H1 (cell line): Measurements from ENCODE around the gene MRM1. TPM values are rescaled to one million over a fixed set of nuclear protein-coding genes. Genes with fewer than 3 reads are reported as not detected.
A peak's percentile ranks its signal among the peaks of the same experiment; 100 is the strongest.

Experiments
- CTCF ChIA-PET: fragments of 300-600 bp; sonication (Branson Sonifier 250); formaldehyde crosslinking; loops from one replicate; lab custom pipeline; 2021; ENCODE audit not compliant: partially characterized antibody; lab: Charles Lee
- POLR2A ChIA-PET: fragments of 300-600 bp; sonication (Branson Sonifier 250); formaldehyde crosslinking; loops from one replicate; lab custom pipeline; 2021; ENCODE audit warnings: inconsistent platforms; ENCODE audit not compliant: partially characterized antibody; lab: Charles Lee
- DNase-seq, 2 experiments: peaks; one replicate each; pipeline versions ENCODE4 v3.0.0 to v3.0.0-alpha.2; 2010 to 2022; ENCODE audit warnings: low spot score in 2 of 2, low read depth in 1 of 2, mixed read lengths in 1 of 2
- FAIRE-seq: peaks from 2 replicates; lab custom pipeline; 2011; peaks lifted over from hg19 to GRCh38; lab: Jason Lieb, UNC
- H2AFZ ChIP-seq: 2 replicates; pipeline ENCODE4 v1.8.1; 2012; ENCODE audit warnings: low read length, inconsistent platforms
- H2AK5ac ChIP-seq: 2 replicates; pipeline ENCODE4 v1.6.1; 2013; ENCODE audit warnings: low read depth, low read length
- H2BK120ac ChIP-seq: replicated peaks from 2 replicates; pipeline ENCODE3; 2013; ENCODE audit warnings: low read depth, low read length, inconsistent platforms
- H2BK12ac ChIP-seq: 2 replicates; pipeline ENCODE4 v1.6.1; 2013; ENCODE audit warnings: low read depth, low read length
- H2BK15ac ChIP-seq: 2 replicates; pipeline ENCODE4 v1.6.1; 2013; ENCODE audit warnings: low read length
- H2BK20ac ChIP-seq: 2 replicates; pipeline ENCODE4 v1.6.1; 2013; ENCODE audit warnings: low read length
- H2BK5ac ChIP-seq: 2 replicates; pipeline ENCODE4 v1.6.1; 2013; ENCODE audit warnings: low read depth, low read length
- H3K14ac ChIP-seq: 2 replicates; pipeline ENCODE4 v1.6.1; 2013; ENCODE audit warnings: inconsistent platforms; ENCODE audit not compliant: insufficient read length
- H3K18ac ChIP-seq: 2 replicates; pipeline ENCODE4 v1.6.1; 2013; ENCODE audit warnings: low read length; ENCODE audit errors: extremely low read depth
- H3K23ac ChIP-seq: 2 replicates; pipeline ENCODE4 v1.6.1; 2013; ENCODE audit warnings: inconsistent platforms; ENCODE audit not compliant: insufficient read length
- H3K23me2 ChIP-seq: 2 replicates; pipeline ENCODE4 v1.6.1; 2013; ENCODE audit warnings: low read depth, low read length
- H3K27ac ChIP-seq: 2 replicates; pipeline ENCODE4 v1.6.1; 2011; ENCODE audit warnings: low read depth, low read length, inconsistent platforms
- H3K27me3 ChIP-seq, 4 experiments: replicated peaks in 1 of 4; 1 replicate in 1 of 4; 2 replicates in 3 of 4; pipeline versions ENCODE4 v1.6.1 to v1.8.1; 2011 to 2013; ENCODE audit warnings: low read length in 3 of 4, mild to moderate bottlenecking in 3 of 4, inconsistent platforms in 2 of 4, mixed read lengths in 2 of 4, moderate library complexity in 1 of 4; ENCODE audit not compliant: control insufficient read depth in 3 of 4, insufficient read depth in 3 of 4; ENCODE audit errors: extremely low read depth in 1 of 4
- H3K36me3 ChIP-seq, 4 experiments: 2 replicates each; pipeline versions ENCODE4 v1.6.1 to v1.8.1; 2011 to 2013; ENCODE audit warnings: mild to moderate bottlenecking in 4 of 4, low read length in 3 of 4, moderate library complexity in 2 of 4, control low read depth in 1 of 4, inconsistent platforms in 1 of 4; ENCODE audit not compliant: insufficient read depth in 4 of 4, control insufficient read depth in 2 of 4
- H3K4ac ChIP-seq: replicated peaks from 2 replicates; pipeline ENCODE3; 2013; ENCODE audit warnings: low read length, low read depth, mixed read lengths, inconsistent platforms; ENCODE audit not compliant: insufficient read length
- H3K4me1 ChIP-seq, 4 experiments: replicated peaks in 1 of 4; 1 replicate in 1 of 4; 2 replicates in 3 of 4; pipeline versions ENCODE4 v1.6.1 to v1.8.1; 2011 to 2013; ENCODE audit warnings: low read length in 3 of 4, inconsistent platforms in 2 of 4, mixed read lengths in 1 of 4; ENCODE audit not compliant: insufficient read depth in 4 of 4, control insufficient read depth in 3 of 4
- H3K4me2 ChIP-seq, 2 experiments: 2 replicates each; pipeline versions ENCODE4 v1.6.1 to v1.8.1; 2011 to 2013; ENCODE audit warnings: low read depth in 2 of 2, low read length in 2 of 2, control low read depth in 1 of 2, inconsistent platforms in 1 of 2, mild to moderate bottlenecking in 1 of 2; ENCODE audit not compliant: insufficient read depth in 1 of 2
- H3K4me3 ChIP-seq, 4 experiments: fragments of 200-600, 300-600 bp in 1 of 4; sonication (generic), shearing (Covaris generic), sonication (Bioruptor Twin) in 1 of 4; 2 replicates each; pipeline versions ENCODE4 v1.5.1 to v1.8.1; 2011 to 2016; ENCODE audit warnings: low read length in 4 of 4, low read depth in 3 of 4, control low read depth in 2 of 4, inconsistent platforms in 2 of 4, mild to moderate bottlenecking in 2 of 4, mixed read lengths in 1 of 4, moderate library complexity in 1 of 4; ENCODE audit not compliant: insufficient read depth in 2 of 4; ENCODE audit errors: extremely low read depth in 1 of 4
- H3K56ac ChIP-seq: replicated peaks from 2 replicates; pipeline ENCODE3; 2013; ENCODE audit warnings: low read depth, mild to moderate bottlenecking, mixed read lengths, low read length, inconsistent platforms; ENCODE audit not compliant: insufficient read length
- H3K79me1 ChIP-seq: 2 replicates; pipeline ENCODE4 v1.6.1; 2013; ENCODE audit warnings: low read depth, low read length, control low read depth
- H3K79me2 ChIP-seq, 2 experiments: 2 replicates each; pipeline versions ENCODE4 v1.6.1 to v1.8.1; 2012 to 2013; ENCODE audit warnings: low read length in 2 of 2, mild to moderate bottlenecking in 2 of 2, inconsistent platforms in 1 of 2; ENCODE audit not compliant: insufficient read depth in 2 of 2, control insufficient read depth in 1 of 2
- H3K9ac ChIP-seq, 4 experiments: replicated peaks in 1 of 4; 1 replicate in 1 of 4; 2 replicates in 3 of 4; pipeline versions ENCODE4 v1.6.1 to v1.8.1; 2011 to 2013; ENCODE audit warnings: low read depth in 3 of 4, low read length in 3 of 4, control low read depth in 2 of 4, mild to moderate bottlenecking in 2 of 4, moderate library complexity in 2 of 4, inconsistent platforms in 1 of 4; ENCODE audit errors: extremely low read depth in 1 of 4
- H3K9me3 ChIP-seq, 2 experiments: 2 replicates each; pipeline versions ENCODE4 v1.6.1 to v1.8.1; 2012 to 2013; ENCODE audit warnings: mild to moderate bottlenecking in 2 of 2, moderate library complexity in 2 of 2, control low read depth in 1 of 2, inconsistent platforms in 1 of 2, low read depth in 1 of 2, low read length in 1 of 2, mixed read lengths in 1 of 2; ENCODE audit not compliant: insufficient read depth in 2 of 2
- H4K20me1 ChIP-seq, 2 experiments: replicated peaks in 1 of 2; 2 replicates each; pipeline versions ENCODE3 to v1.8.1; 2011 to 2013; ENCODE audit warnings: inconsistent platforms in 2 of 2, low read length in 2 of 2, mild to moderate bottlenecking in 1 of 2; ENCODE audit not compliant: insufficient read depth in 2 of 2, control insufficient read depth in 1 of 2
- H4K5ac ChIP-seq: 2 replicates; pipeline ENCODE4 v1.6.1; 2013; ENCODE audit warnings: low read length, low read depth, mixed read lengths, inconsistent platforms; ENCODE audit not compliant: insufficient read length
- H4K8ac ChIP-seq: 2 replicates; pipeline ENCODE4 v1.8.0; 2013; ENCODE audit warnings: mild to moderate bottlenecking, moderate library complexity, low read length, inconsistent platforms; ENCODE audit not compliant: insufficient read depth; ENCODE audit errors: extremely low read depth
- H4K91ac ChIP-seq: replicated peaks from 2 replicates; pipeline ENCODE3; 2013; ENCODE audit warnings: low read length, mixed read lengths, inconsistent platforms; ENCODE audit not compliant: insufficient read length
- BRCA1 ChIP-seq: IDR thresholded peaks from 2 replicates; pipeline ENCODE4 v1.6.1; 2012; ENCODE audit warnings: low read depth, low read length, improper control_type of control experiment
- CHD2 ChIP-seq: IDR thresholded peaks from 2 replicates; pipeline ENCODE4 v1.6.1; 2012; ENCODE audit warnings: low read length, improper control_type of control experiment
- FOSL1 ChIP-seq: IDR thresholded peaks from 2 replicates; pipeline ENCODE4 v1.6.1; 2011; ENCODE audit warnings: mild to moderate bottlenecking, low read depth, low read length, moderate library complexity; ENCODE audit not compliant: insufficient read depth
- GTF2F1 ChIP-seq: IDR thresholded peaks from 2 replicates; pipeline ENCODE4 v1.6.1; 2012; ENCODE audit warnings: low read depth, low read length, improper control_type of control experiment, borderline replicate concordance
- MAFK ChIP-seq: IDR thresholded peaks from 2 replicates; pipeline ENCODE4 v1.6.1; 2012; ENCODE audit warnings: low read depth, mild to moderate bottlenecking, improper control_type of control experiment, low read length
- NRF1 ChIP-seq: IDR thresholded peaks from 2 replicates; pipeline ENCODE4 v1.6.1; 2011; ENCODE audit warnings: mild to moderate bottlenecking, low read depth, low read length, improper control_type of control experiment
- POLR2A ChIP-seq, 2 experiments: IDR thresholded peaks; 1 replicate in 1 of 2; 2 replicates in 1 of 2; pipeline ENCODE4 v1.6.1; 2011; ENCODE audit warnings: low read depth in 2 of 2, low read length in 2 of 2, mild to moderate bottlenecking in 2 of 2; ENCODE audit errors: control extremely low read depth in 1 of 2
- RBBP5 ChIP-seq: IDR thresholded peaks from 2 replicates; pipeline ENCODE4 v1.7.1; 2012; ENCODE audit warnings: low read depth, mild to moderate bottlenecking, inconsistent platforms, low read length, moderate library complexity, borderline replicate concordance
- SP1 ChIP-seq: IDR thresholded peaks from 2 replicates; pipeline ENCODE4 v1.6.1; 2011; ENCODE audit warnings: low read depth, low read length
- TCF12 ChIP-seq: IDR thresholded peaks from 2 replicates; pipeline ENCODE4 v1.6.1; 2011; ENCODE audit warnings: low read depth, mild to moderate bottlenecking, low read length
- ZNF274 ChIP-seq: IDR thresholded peaks from 2 replicates; pipeline ENCODE4 v1.7.0; 2012; ENCODE audit warnings: low read length, borderline replicate concordance; ENCODE audit errors: extremely low read depth
- WGBS, 2 experiments: shearing (Covaris generic) in 1 of 2; methylation state at CpG; one replicate each; pipeline versions ENCODE4 v1.1.6 to v1.1.7; 2013 to 2015; ENCODE audit warnings: low lambda C conversion rate in 2 of 2, mixed read lengths in 2 of 2, inconsistent platforms in 1 of 2, low coverage in 1 of 2, missing lambda C conversion rate in 1 of 2; ENCODE audit not compliant: insufficient replicate concordance in 2 of 2, insufficient coverage in 1 of 2, insufficient read length in 1 of 2; ENCODE audit errors: extremely low coverage in 1 of 2, missing lambda C conversion rate in 1 of 2; 5-methylcytosine and 5-hydroxymethylcytosine counted together
- polyA plus RNA-seq, 7 experiments: library from polyadenylated mRNA; depleted of rRNA in 3 of 7; stranded (reverse) in 5 of 7; unstranded in 2 of 7; fragments of >200 nt in 5 of 7; fragments of 200-250 nt in 2 of 7; gene quantifications; 1 replicate in 5 of 7; 2 replicates in 1 of 7; 4 replicates in 1 of 7; pipeline versions ENCODE4 v1.2.1 to v1.2.3, GENCODE V29; 2011 to 2013; ENCODE audit warnings: missing spikeins in 2 of 7, mixed read lengths in 2 of 7
- total RNA-seq: library from RNA; stranded (reverse); fragmentation: NEBNext Ultra II Directional; extraction: Animal tissue kit (Norgen Biotek cat#: 25700); gene quantifications from 2 replicates; pipeline ENCODE4 v1.2.1, GENCODE V29; 2021
- TF ChIP-seq, protein P1 (sequence below): IDR thresholded peaks from 2 replicates; pipeline ENCODE4 v1.6.1; 2012; ENCODE audit warnings: inconsistent platforms
- TF ChIP-seq, protein P2 (sequence below): IDR thresholded peaks from 2 replicates; pipeline ENCODE4 v1.6.1; 2011; ENCODE audit warnings: low read length, improper control_type of control experiment

MRM1 gene
- total and polyA plus RNA-seq, 2 of the 8 experiments (the other 6 are each of a cell fraction or from before 2014, with no cell fraction given) = 9.9 to 11.2 TPM

DNA sequence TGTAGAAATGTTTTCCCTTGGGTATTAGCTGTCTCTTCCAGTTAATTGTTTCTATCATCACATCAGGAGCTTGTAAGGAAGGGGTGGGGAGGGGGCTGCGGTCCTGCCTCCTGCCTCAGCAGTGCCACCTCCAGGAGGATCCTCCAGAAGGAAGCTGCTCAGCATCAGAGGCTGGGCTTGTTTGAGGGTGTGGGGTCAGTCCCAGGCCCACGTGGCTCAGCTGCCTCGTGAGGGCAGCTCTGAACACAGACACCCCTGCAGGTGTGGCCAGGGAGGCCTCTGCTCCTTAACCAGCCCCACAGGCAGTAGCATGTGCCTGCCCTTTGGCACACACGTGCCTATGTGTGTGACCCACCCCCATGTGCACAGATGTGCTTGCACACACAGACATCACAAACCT, 46.3 kb downstream of the MRM1 start:
- WGBS, 2 experiments = 36% methylated on average over 4 of the region's 4 CpGs; no CpG with 5 or more reads in 1 of the 2 experiments
- Histone ChIP-seq H2BK5ac (no peak overlapping the region), H4K20me1 (no peaks in the 10 kb centered on the region), H2BK20ac (no peak overlapping the region), H3K27ac (no peak overlapping the region), H2AFZ (no peak overlapping the region), H2BK120ac (no peak overlapping the region), H3K4me1 (peaks cover 2 to 9% (median 5%) of the 10 kb centered on the region in 4 experiments; a peak in 6 of 7 replicates), H3K79me1 (no peaks in the 10 kb centered on the region), H3K18ac (no peak overlapping the region; the same call in 1 of the 2 replicates), H3K56ac (no peak overlapping the region), H2BK12ac (peak overlapping the region; percentile 60; the same call in 1 of the 2 replicates), H3K9me3 (no peaks in the 10 kb centered on the region), H3K79me2 (no peaks in the 10 kb centered on the region), H3K36me3 (no peaks in the 10 kb centered on the region), H4K5ac (no peak overlapping the region), H3K14ac (no peak overlapping the region), H3K9ac (no peak overlapping the region), H3K23ac (no peak overlapping the region), H3K4me3 (no peak overlapping the region), H2BK15ac (0 out of 2 replicates have a peak overlapping the region, but pooled peaks have one; percentile 12), H3K4me2 (no peak overlapping the region), H3K27me3 (peaks cover 7 to 21% (median 17%) of the 10 kb centered on the region in 4 experiments), H4K8ac (no peak overlapping the region), H4K91ac (no peak overlapping the region), H3K23me2 (no peaks in the 10 kb centered on the region), H3K4ac (no peak overlapping the region), H2AK5ac (no peak overlapping the region)
- no peak for FAIRE-seq
- CTCF ChIA-PET = interaction anchor here (0.7 to 6.8 kb wide), 35 partner anchors 9 to 483 kb away, joined by 3 to 64 read pairs (median 4); partner anchors contain the start of gene MRM1
- DNase-seq = peak in 1 of 2 experiments; percentile 61
- POLR2A ChIA-PET = interaction anchor here (0.9 to 1.4 kb wide), 2 partner anchors 16 to 37 kb away, joined by 3 read pairs; no protein-coding TSS in a partner anchor
- TF ChIP-seq RBBP5 (no peak), POLR2A (IDR thresholded peaks at IDR 0.05; ENCODE audit: control extremely low read depth in 1 of 2, low read depth in 2 of 2, low read length in 2 of 2) (no peak), NRF1 (no peak), ZNF274 (no peak), SP1 (no peak), FOSL1 (no peak), MAFK (no peak), TCF12 (no peak), BRCA1 (no peak), GTF2F1 (no peak), CHD2 (no peak)
- TF ChIP-seq, protein P1, sequence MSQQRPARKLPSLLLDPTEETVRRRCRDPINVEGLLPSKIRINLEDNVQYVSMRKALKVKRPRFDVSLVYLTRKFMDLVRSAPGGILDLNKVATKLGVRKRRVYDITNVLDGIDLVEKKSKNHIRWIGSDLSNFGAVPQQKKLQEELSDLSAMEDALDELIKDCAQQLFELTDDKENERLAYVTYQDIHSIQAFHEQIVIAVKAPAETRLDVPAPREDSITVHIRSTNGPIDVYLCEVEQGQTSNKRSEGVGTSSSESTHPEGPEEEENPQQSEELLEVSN = peak; percentile 54; the same call in 1 of the 2 replicates
- TF ChIP-seq, protein P2, sequence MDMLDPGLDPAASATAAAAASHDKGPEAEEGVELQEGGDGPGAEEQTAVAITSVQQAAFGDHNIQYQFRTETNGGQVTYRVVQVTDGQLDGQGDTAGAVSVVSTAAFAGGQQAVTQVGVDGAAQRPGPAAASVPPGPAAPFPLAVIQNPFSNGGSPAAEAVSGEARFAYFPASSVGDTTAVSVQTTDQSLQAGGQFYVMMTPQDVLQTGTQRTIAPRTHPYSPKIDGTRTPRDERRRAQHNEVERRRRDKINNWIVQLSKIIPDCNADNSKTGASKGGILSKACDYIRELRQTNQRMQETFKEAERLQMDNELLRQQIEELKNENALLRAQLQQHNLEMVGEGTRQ = peak; percentile 37
